HG02759 (cell line): ENCODE results near the gene PPIF.

Experiments
- ATAC-seq: cut with Tn5 transposase; IDR thresholded peaks from one replicate; pipeline ENCODE4 v1.9.1; 2021; ENCODE audit warnings: mild to moderate bottlenecking, moderate library complexity; ENCODE audit not compliant: unreplicated experiment

The PPIF gene

GRCh38 chr10:79347226-79347893 is at the start of gene PPIF:
Gene PPIF (plus strand): TSS chr10:79347469. CDS start chr10:79347549, 80 bp downstream.
- peak; percentile 84 for ATAC-seq

- no peak for ATAC-seq
Measured at GRCh38 chr10:79298403-79299244, 48.6 kb upstream of the PPIF start.

- ATAC-seq = no peak
Measured at GRCh38 chr10:79299397-79300241, 47.6 kb upstream of the PPIF start.

GRCh38 chr10:79300711-79301110 is 46.6 kb upstream of the PPIF start:
- ATAC-seq = no peak

- ATAC-seq = no peak
Measured at GRCh38 chr10:79301754-79302530, 45.3 kb upstream of the PPIF start.

GRCh38 chr10:79303631-79304478 is 43.4 kb upstream of the PPIF start:
- no peak for ATAC-seq

GRCh38 chr10:79304479-79305087 is 42.7 kb upstream of the PPIF start:
- ATAC-seq = no peak

GRCh38 chr10:79305515-79305914 is 41.8 kb upstream of the PPIF start:
- no peak for ATAC-seq

GRCh38 chr10:79305988-79306387 is 41.3 kb upstream of the PPIF start:
- no peak for ATAC-seq

- ATAC-seq = no peak
Measured at GRCh38 chr10:79306644-79307220, 40.5 kb upstream of the PPIF start.

GRCh38 chr10:79308016-79308415 is 39.3 kb upstream of the PPIF start:
- no peak for ATAC-seq

- ATAC-seq = no peak
Measured at GRCh38 chr10:79308969-79309665, 38.2 kb upstream of the PPIF start.

GRCh38 chr10:79310200-79310865 is 36.9 kb upstream of the PPIF start:
- ATAC-seq = no peak

GRCh38 chr10:79310911-79311573 is 36.2 kb upstream of the PPIF start:
- no peak for ATAC-seq

- no peak for ATAC-seq
Measured at GRCh38 chr10:79311581-79312407, 35.5 kb upstream of the PPIF start.

- no peak for ATAC-seq
Measured at GRCh38 chr10:79312601-79313187, 34.6 kb upstream of the PPIF start.
